ENCODE measurements around the gene ELAVL3. TPM values are rescaled to one million over a fixed set of nuclear protein-coding genes. Genes with fewer than 3 reads are reported as not detected.
A peak's percentile ranks its signal among the peaks of the same experiment; 100 is the strongest.

Gene ELAVL3
- total RNA-seq, 2 experiments from 2014 or later, result not detected

DNA sequence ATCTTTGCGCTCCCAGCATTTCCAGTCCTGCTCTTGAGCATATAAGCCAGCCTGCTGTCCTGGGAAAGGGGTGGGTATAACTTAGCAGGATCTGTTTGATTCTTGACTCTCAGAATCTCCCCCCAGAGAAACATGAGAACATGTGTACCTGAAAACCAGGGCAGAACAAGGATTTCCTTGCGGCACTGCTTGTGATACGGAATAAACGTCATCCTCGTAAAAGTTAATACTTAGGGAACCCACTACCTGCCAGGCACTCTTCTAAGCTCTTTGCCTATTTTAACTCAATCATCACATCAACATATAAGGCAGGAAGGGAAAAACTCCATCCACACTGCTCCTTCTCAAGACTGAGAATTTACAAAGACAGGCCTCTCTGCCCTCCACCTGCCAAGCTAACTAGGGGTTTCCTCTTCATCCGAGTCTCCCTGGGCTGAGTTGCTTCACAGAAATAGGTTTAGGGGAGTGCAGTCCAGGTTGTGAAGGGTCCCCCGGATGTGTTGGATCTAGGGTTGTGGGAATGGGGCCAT is 23.7 kb upstream of the ELAVL3 start:
- no peaks in the 10 kb centered on the region for H3K9me3 Mint-ChIP-seq
- ChIA-PET CTCF (interaction anchor here (1.2 kb wide), 1 partner anchor 56 kb away, joined by 3 read pairs; no protein-coding TSS in a partner anchor), POLR2A (interaction anchor here (3.2 kb wide), 1 partner anchor 22 kb away, joined by 14 read pairs; no protein-coding TSS in a partner anchor)
- no peak for DNase-seq
- peak overlapping the region; percentile 75 for H3K27ac Mint-ChIP-seq
- H3K27me3 Mint-ChIP-seq, result no peaks in the 10 kb centered on the region
- H3K4me3 Mint-ChIP-seq, result peak overlapping the region; percentile 81
- H3K4me1 Mint-ChIP-seq, result peaks cover 22% of the 10 kb centered on the region
- peaks cover 7% of the 10 kb centered on the region for H3K36me3 Mint-ChIP-seq (ENCODE audit: low read depth)

DNA sequence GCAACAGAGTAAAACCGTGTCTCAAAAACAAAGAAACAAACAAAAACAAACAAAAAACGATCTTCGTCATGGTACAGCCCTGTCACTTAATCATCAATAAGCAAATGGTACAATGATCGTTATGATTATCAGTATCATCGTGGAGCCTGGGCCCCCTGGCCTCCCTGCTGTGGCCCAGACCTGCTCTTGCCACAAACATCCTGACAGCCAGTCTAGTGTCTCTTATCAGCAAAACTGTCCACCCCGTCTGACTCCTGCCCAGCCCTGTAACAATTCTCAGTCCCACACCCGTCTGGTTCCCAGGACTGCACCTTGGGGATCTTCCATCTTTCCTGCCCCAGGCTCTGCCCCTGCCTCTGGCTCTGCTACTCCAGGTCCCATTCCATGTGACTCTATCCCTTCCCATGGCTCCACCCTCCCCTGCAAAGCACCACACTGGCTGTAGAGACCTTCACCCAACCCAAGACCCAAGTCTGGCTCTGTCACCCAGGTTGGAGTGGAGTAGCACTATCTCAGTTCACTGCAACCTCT is 19.1 kb upstream of the ELAVL3 start:
- H3K4me1 Mint-ChIP-seq, result peaks cover 9% of the 10 kb centered on the region
- peaks cover 7% of the 10 kb centered on the region for H3K36me3 Mint-ChIP-seq (ENCODE audit: low read depth)
- ChIA-PET POLR2A (no interaction called here), CTCF (no interaction called here)
- no peaks in the 10 kb centered on the region for H3K27me3 Mint-ChIP-seq
- no peaks in the 10 kb centered on the region for H3K9me3 Mint-ChIP-seq
- no peak overlapping the region for H3K27ac Mint-ChIP-seq
- DNase-seq, result no peak
- no peak overlapping the region for H3K4me3 Mint-ChIP-seq

DNA sequence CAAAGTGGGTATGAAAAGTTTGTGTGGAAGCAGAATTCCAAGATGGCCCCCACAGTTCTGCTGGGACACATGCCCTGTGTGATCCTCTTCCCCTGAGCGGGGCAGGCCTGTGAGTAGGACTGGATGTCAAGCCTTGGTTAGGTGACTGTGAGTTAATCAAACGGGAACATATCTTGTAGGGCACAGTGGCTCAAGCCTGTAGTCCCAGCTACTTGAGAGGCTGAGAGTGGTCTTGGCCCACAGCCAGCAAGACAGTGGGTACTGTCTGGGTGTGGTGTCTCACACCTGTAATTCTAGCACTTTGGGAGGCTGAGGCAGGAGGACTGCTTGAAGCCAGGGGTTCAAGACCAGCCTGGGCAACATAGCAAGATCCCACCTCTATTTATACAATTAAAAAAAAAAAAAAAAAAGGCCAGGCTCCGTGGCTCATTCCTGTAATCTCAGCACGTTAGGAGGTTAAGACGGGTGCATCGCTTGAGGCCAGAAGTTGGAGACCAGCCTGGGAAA is 18.4 kb upstream of the ELAVL3 start:
- peaks cover 9% of the 10 kb centered on the region for H3K36me3 Mint-ChIP-seq (ENCODE audit: low read depth)

DNA sequence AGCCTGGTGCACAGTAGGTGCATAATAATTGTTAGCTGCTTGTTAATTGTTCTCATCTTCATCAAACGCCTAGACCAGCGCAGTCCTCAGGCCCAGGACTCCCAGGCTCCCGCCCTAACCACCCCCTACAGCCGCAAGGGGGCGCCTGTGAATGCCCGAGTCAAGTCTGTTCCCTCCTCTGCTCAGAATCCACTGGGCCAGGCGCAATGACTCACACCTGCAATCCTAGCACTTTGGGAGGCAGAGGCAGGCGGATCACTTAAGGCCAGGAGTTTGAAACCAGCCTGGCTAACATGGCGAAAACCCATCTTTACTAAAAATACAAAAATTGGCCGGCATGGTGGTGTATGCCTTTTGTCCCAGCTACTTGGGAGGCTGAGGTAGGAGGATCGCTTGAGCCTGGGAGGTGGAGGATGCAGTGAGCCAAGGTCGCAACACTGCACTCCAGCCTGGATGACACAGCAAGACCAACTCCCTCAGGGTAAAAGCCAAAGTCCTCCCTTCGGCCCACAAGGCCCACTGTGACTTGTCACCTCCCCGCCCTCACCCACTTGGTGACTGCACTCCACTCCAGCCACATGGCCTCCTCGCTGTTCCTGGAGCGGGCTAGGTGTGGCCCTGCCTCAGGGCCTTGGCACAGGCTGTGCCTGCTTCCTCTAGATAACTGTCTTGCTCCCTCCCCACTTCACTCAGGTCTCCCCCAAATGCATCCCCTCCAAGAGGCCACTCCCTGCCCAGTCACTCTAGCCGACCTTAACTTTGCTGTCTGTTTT is 15.7 kb upstream of the ELAVL3 start:
- ChIA-PET CTCF (interaction anchor here (0.8 to 1.8 kb wide), 3 partner anchors 10 to 30 kb away, joined by 3 to 4 read pairs (median 3); no protein-coding TSS in a partner anchor), POLR2A (no interaction called here)
- H3K36me3 Mint-ChIP-seq (ENCODE audit: low read depth), result peaks cover 14% of the 10 kb centered on the region
- H3K9me3 Mint-ChIP-seq, result no peaks in the 10 kb centered on the region
- peaks cover 2% of the 10 kb centered on the region for H3K4me1 Mint-ChIP-seq
- no peak overlapping the region for H3K4me3 Mint-ChIP-seq
- no peak overlapping the region for H3K27ac Mint-ChIP-seq
- H3K27me3 Mint-ChIP-seq, result no peaks in the 10 kb centered on the region
- peak; percentile 63 for DNase-seq

More for the DNA sequence above, 18.4 kb upstream of the ELAVL3 start:
- ChIA-PET POLR2A (no interaction called here), CTCF (no interaction called here)
- Mint-ChIP-seq H3K27ac (no peak overlapping the region), H3K4me1 (peaks cover 2% of the 10 kb centered on the region), H3K27me3 (no peaks in the 10 kb centered on the region), H3K4me3 (no peak overlapping the region), H3K9me3 (no peaks in the 10 kb centered on the region)
- DNase-seq, result no peak

DNA sequence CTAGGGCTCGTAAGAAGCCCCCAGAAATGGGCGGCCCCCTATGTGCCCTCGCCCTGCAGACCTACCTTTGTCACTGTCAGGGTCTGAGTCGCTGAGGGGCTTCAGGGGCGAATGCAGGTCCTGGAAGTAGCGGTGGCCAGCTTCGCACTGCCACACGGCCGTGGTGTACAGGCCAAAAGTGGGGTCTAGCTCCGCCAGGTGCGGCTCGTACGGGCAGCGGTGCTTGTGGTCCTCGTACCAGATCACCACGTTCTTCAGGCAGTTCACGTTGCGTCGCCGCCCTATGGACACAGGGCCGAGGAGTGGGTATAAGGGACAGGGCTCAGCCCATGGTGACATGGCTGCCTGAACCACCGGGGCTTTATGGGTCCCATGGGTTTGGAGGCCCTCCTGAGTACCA is 15.0 kb upstream of the ELAVL3 start:
- Mint-ChIP-seq H3K27me3 (no peaks in the 10 kb centered on the region), H3K4me3 (no peak overlapping the region), H3K9me3 (no peaks in the 10 kb centered on the region), H3K4me1 (no peaks in the 10 kb centered on the region), H3K36me3 (ENCODE audit: low read depth) (peaks cover 13% of the 10 kb centered on the region), H3K27ac (no peak overlapping the region)
- POLR2A ChIA-PET, result no interaction called here
- no peak for DNase-seq
- CTCF ChIA-PET, result interaction anchor here (0.8 to 1.0 kb wide), 2 partner anchors 11 to 31 kb away, joined by 3 read pairs; no protein-coding TSS in a partner anchor

DNA sequence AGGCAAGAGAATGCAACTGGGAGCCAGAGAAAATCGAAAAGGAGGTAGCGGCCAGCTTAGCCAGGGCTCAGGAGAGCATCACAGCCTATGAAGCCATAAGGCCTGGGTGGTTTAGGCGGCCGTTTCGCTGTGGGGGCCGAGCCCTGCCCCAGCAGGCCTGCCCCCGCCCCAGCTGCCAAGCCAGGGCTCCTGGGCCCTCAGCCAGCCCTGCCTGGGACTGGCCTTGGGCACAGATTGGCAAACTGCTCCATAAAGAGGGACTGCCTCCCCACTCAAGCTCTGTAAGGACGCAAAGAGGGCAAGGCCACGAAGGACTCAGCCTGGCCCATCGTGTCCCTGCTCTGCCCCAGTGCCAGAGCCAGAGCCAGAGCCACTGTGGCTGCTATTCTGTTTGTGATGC is 14.6 kb upstream of the ELAVL3 start:
- no peak overlapping the region for H3K4me3 Mint-ChIP-seq
- H3K9me3 Mint-ChIP-seq, result no peaks in the 10 kb centered on the region
- H3K36me3 Mint-ChIP-seq (ENCODE audit: low read depth), result peaks cover 16% of the 10 kb centered on the region
- CTCF ChIA-PET, result interaction anchor here (0.8 kb wide), 1 partner anchor 31 kb away, joined by 3 read pairs; no protein-coding TSS in a partner anchor
- no peaks in the 10 kb centered on the region for H3K4me1 Mint-ChIP-seq
- no peak overlapping the region for H3K27ac Mint-ChIP-seq
- H3K27me3 Mint-ChIP-seq, result no peaks in the 10 kb centered on the region
- POLR2A ChIA-PET, result no interaction called here
- no peak for DNase-seq

DNA sequence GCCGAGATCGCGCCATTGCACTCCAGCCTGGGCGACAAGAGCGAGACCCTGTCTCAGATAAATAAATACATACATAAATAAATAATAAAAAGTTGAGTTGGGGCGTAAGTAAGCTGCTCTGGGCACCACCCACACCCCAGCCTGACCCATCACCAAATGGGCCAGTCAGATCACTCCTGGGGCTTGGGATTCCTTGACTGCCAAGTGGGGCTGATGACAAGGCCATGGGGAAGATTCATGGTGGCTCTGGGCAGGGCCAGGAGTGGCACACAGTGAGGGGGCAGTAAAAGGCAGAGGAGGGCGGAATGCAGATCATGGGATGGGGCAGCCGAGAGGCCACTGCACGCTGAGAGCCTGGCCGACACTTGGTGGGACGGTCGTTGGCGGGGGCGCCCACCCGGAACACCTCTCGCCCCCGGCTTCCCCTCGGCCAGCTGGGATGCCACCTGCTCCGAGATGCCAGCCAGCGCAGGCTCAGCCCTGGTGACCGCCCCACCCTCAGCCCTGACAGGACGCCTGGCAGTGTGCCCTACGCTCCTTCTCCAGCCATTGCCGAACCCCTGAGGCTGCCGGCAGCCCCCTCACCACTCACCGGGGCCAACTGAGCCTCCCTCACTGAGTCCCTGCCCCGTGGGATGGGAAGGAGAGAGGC is 13.9 kb upstream of the ELAVL3 start:
- no peak for DNase-seq
- ChIA-PET POLR2A (interaction anchor here (1.3 kb wide), 1 partner anchor 12 kb away, joined by 3 read pairs; no protein-coding TSS in a partner anchor), CTCF (interaction anchor here (0.9 kb wide), 1 partner anchor 12 kb away, joined by 4 read pairs; no protein-coding TSS in a partner anchor)
- H3K27ac Mint-ChIP-seq, result no peak overlapping the region
- no peaks in the 10 kb centered on the region for H3K27me3 Mint-ChIP-seq
- no peaks in the 10 kb centered on the region for H3K4me1 Mint-ChIP-seq
- H3K36me3 Mint-ChIP-seq (ENCODE audit: low read depth), result peaks cover 19% of the 10 kb centered on the region
- H3K4me3 Mint-ChIP-seq, result no peak overlapping the region
- H3K9me3 Mint-ChIP-seq, result no peaks in the 10 kb centered on the region

DNA sequence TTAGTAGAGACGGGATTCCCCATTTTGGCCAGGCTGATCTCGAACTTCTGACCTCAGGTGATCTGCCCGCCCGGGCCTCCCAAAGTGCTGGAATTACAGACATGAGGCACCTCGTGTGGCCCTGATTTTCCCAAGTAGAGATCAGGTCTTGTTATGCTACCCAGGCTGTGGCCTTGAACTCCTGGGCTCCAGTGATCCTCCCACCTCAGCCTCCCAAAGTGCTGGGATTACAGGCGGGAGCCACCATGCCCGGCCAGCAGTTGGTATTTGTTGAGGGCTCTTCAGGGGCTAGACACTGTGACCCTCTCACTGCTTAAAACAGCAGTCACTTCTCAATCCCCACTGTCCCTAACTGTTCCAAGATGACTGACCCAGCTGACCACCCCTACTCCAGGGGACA is 8.5 kb upstream of the ELAVL3 start:
- H3K4me1 Mint-ChIP-seq, result peaks cover 2% of the 10 kb centered on the region
- H3K36me3 Mint-ChIP-seq (ENCODE audit: low read depth), result peaks cover 16% of the 10 kb centered on the region
- ChIA-PET CTCF (no interaction called here), POLR2A (no interaction called here)
- DNase-seq, result no peak
- no peak overlapping the region for H3K4me3 Mint-ChIP-seq
- no peak overlapping the region for H3K27ac Mint-ChIP-seq
- H3K27me3 Mint-ChIP-seq, result no peaks in the 10 kb centered on the region
- H3K9me3 Mint-ChIP-seq, result no peaks in the 10 kb centered on the region

DNA sequence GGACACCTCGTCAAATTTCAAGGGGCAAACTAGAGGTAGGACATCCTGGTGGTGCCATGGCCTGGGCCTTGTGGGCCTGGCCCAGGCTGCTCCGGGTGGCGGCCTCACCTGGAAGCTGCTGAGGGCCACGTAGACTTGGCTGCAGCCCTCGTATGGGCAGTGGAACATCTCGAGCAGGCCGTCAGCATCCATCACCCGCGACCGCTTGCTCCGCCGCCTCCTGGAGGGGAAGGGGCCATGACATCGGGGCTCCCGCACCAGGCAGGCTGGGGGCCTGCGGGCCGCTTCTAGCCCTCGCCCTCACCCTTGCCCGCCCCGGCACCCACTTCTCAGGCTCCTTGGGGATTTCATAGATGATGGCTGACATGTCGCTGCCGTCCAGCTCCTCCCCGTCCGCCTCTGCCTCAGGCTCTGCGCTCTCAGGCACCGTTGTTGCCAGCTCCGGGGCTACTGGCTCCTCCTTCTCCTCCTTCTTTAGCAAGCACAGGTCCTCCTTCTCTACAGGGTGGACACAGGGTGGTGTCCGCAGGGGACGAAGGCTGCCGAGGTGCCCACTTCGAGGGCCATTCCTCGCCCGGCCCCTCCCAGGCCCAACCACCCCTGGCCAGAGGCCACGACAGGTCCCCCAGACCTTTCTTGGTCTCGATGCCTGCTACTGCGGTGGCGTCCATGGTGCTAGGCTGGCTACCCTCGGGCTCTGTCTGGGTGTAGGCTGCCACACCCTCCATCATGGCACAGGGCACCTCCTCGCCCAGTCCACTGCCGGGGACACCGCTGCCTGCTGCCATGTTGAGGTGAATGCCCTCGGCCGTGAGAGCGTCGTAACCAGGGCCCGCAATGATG is 6.0 kb upstream of the ELAVL3 start:
- H3K4me1 Mint-ChIP-seq, result peaks cover 15% of the 10 kb centered on the region
- peaks cover 3% of the 10 kb centered on the region for H3K27me3 Mint-ChIP-seq
- no peaks in the 10 kb centered on the region for H3K9me3 Mint-ChIP-seq
- peaks cover 15% of the 10 kb centered on the region for H3K36me3 Mint-ChIP-seq (ENCODE audit: low read depth)
- DNase-seq, result no peak
- no peak overlapping the region for H3K4me3 Mint-ChIP-seq
- ChIA-PET POLR2A (no interaction called here), CTCF (no interaction called here)
- H3K27ac Mint-ChIP-seq, result no peak overlapping the region

DNA sequence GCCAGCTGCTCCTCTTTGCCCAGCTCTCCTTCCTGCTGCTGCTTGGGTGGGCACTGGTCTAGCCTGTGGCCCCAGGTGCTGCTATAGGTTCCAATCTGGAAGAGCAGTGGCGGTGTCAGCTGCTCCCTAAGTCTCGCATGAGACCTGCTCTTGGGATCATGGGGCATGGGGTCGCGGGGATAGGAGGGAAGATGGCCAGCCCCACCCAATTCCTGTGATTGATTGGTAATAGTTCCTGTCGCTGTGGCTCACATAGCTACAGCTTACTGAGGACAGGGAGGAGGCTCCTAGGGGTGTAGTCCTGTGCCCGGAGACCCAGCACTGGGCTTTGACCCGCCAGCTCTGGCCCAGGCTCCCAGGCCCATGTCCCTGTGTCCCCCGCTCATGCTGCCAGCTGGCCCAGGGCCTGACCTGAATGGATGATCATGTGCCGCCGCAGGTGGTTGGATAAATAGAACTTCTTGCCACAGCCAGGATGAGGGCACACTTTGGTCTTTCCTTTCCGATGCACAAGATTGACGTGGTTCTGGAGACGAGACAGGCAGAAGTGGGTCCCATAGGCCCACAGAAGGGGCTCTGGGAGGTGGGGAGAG is 4.5 kb upstream of the ELAVL3 start:
- Mint-ChIP-seq H3K27ac (no peak overlapping the region), H3K27me3 (peaks cover 12% of the 10 kb centered on the region), H3K4me3 (no peak overlapping the region), H3K4me1 (peaks cover 25% of the 10 kb centered on the region), H3K36me3 (ENCODE audit: low read depth) (peaks cover 11% of the 10 kb centered on the region), H3K9me3 (no peaks in the 10 kb centered on the region)
- ChIA-PET POLR2A (interaction anchor here (0.5 to 1.5 kb wide), 2 partner anchors 104 to 132 kb away, joined by 3 to 5 read pairs; no protein-coding TSS in a partner anchor), CTCF (interaction anchor here (0.7 to 1.1 kb wide), 2 partner anchors 11 to 47 kb away, joined by 3 read pairs; no protein-coding TSS in a partner anchor)
- no peak for DNase-seq

DNA sequence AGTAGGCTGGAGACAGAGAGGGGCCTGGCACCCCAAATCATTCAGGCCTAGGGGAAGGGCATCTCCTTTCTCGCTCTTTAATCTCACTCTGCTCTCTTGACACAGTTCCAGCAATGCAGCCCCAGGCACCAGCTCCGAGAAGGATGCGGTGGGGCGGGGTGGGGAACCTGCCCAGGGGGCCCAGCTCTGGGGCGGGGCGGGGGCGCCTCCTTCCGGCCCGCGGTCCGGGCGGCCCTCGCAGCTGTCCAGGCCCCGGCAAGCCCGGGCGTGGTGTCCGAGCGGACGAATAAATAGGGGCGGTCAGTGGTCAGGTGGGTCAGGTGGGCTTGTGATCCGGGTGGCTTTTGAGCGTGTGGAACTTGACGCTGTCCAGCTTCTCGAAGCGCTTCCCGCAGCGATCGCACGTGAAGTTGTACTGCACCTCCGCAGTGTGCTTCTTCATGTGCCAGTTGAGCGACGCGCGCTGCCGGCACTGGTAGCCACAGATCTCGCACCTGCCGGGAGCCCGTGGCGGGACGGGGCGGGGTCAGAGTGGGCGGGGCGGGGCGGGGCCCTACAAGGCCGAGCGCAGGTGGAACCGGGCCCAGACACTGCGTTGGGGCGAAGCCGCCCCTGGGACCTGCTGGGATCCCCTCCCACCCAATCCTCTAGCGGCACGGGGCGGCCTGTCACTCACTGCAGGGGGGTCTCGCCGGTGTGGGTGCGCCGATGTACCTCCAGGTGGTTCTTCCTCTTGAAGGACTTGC is 2.7 kb upstream of the ELAVL3 start:
- H3K9me3 Mint-ChIP-seq, result no peaks in the 10 kb centered on the region
- DNase-seq, result no peak
- ChIA-PET CTCF (interaction anchor here (0.6 to 2.9 kb wide), 29 partner anchors 10 to 1564 kb away, joined by 3 to 45 read pairs (median 4); partner anchors contain the start of genes ECSIT, ELOF1, EPOR and ODAD3), POLR2A (interaction anchor here (0.9 to 2.7 kb wide), 15 partner anchors 10 to 328 kb away, joined by 3 to 25 read pairs (median 3); partner anchors contain the start of genes ELOF1, SPC24, SWSAP1 and ZNF653)
- peaks cover 20% of the 10 kb centered on the region for H3K27me3 Mint-ChIP-seq
- H3K4me1 Mint-ChIP-seq, result peaks cover 30% of the 10 kb centered on the region
- H3K36me3 Mint-ChIP-seq (ENCODE audit: low read depth), result peaks cover 9% of the 10 kb centered on the region
- peak overlapping the region; percentile 39 for H3K4me3 Mint-ChIP-seq
- H3K27ac Mint-ChIP-seq, result no peak overlapping the region
